Stromal cell of bone marrow (primary cell): ENCODE results near the gene TMEM35A.
"Not testable (repeated sequence)": the region's sequence is repeated elsewhere in the genome, so short reads cannot be mapped to it uniquely, and the experiment has no call there.

Experiments
- DNase-seq: peaks from one replicate; pipeline ENCODE4 v3.0.0-alpha.2; 2012; ENCODE audit warnings: low read depth

Gene TMEM35A

GRCh38 chrX:101078716-101079598 lies at the start of gene TMEM35A:
Gene TMEM35A (plus strand): TSS chrX:101078879. CDS start chrX:101079003, 124 bp downstream.
- peak; percentile 17 for DNase-seq

GRCh38 chrX:101029665-101030064 lies 49.0 kb upstream of the TMEM35A start:
- DNase-seq = no peak

- DNase-seq = no peak
Observed at GRCh38 chrX:101037231-101037630, 41.4 kb upstream of the TMEM35A start.

GRCh38 chrX:101040197-101040596 lies 38.5 kb upstream of the TMEM35A start:
- no peak for DNase-seq

GRCh38 chrX:101051153-101051548 lies 27.5 kb upstream of the TMEM35A start:
- no peak for DNase-seq

- peak; percentile 63 for DNase-seq
Observed at GRCh38 chrX:101051549-101052302, 27.0 kb upstream of the TMEM35A start, which contains the start of gene TRMT2B. Gene TRMT2B (minus strand): TSS chrX:101052111. CDS start chrX:101042289, 9,822 bp downstream.

GRCh38 chrX:101056551-101056950 lies 22.1 kb upstream of the TMEM35A start:
- DNase-seq = not testable (repeated sequence)

GRCh38 chrX:101057093-101057714 lies 21.5 kb upstream of the TMEM35A start:
- no peak for DNase-seq

GRCh38 chrX:101062176-101062575 lies 16.5 kb upstream of the TMEM35A start:
- DNase-seq = no peak

- DNase-seq = no peak
Observed at GRCh38 chrX:101071582-101071981, 7.1 kb upstream of the TMEM35A start.

GRCh38 chrX:101079736-101080270 lies 1.1 kb downstream of the TMEM35A start:
- no peak for DNase-seq

GRCh38 chrX:101080326-101081124 lies 1.8 kb downstream of the TMEM35A start:
- no peak for DNase-seq

- no peak for DNase-seq
Observed at GRCh38 chrX:101081231-101081630, 2.6 kb downstream of the TMEM35A start.

- no peak for DNase-seq
Observed at GRCh38 chrX:101091817-101092216, 13.1 kb downstream of the TMEM35A start.

- DNase-seq = peak; percentile 73
Observed at GRCh38 chrX:101097546-101098453, 19.1 kb downstream of the TMEM35A start, which contains the start of gene CENPI. Gene CENPI (plus strand): TSS chrX:101098204. CDS start chrX:101101071, 2,867 bp downstream.

- peak; percentile 22 for DNase-seq
Observed at GRCh38 chrX:101108284-101108683, 29.6 kb downstream of the TMEM35A start.

- DNase-seq = peak; percentile 17
Observed at GRCh38 chrX:101117701-101118100, 39.0 kb downstream of the TMEM35A start.

GRCh38 chrX:101136235-101136634 lies 57.6 kb downstream of the TMEM35A start:
- no peak for DNase-seq
